Stimulated activated memory B cell treated with anti-CD40 and anti-IgM and Interleukin-4, amounts not matched to agents 10 μg/mL and 1 μg/mL and 100 μg/mL, for 72 hours (primary cell): ENCODE results near the gene NBDY.

ENCODE experiments used
- ATAC-seq: fragments of 150-1000 bp; cut with Tn5 transposase; 2 replicates; pipeline ENCODE4 v1.10.0; 2021
- H3K27ac Mint-ChIP-seq: one replicate; pipeline ENCODE4 v1.8.0; 2022; ENCODE audit warnings: mild to moderate bottlenecking, mixed read lengths
- H3K27me3 Mint-ChIP-seq: one replicate; pipeline ENCODE4 v1.8.0; 2022; ENCODE audit warnings: mixed read lengths
- H3K36me3 Mint-ChIP-seq: one replicate; pipeline ENCODE4 v1.8.0; 2022; ENCODE audit warnings: mixed read lengths
- H3K4me1 Mint-ChIP-seq: one replicate; pipeline ENCODE4 v1.8.0; 2022; ENCODE audit warnings: mixed read lengths
- H3K4me3 Mint-ChIP-seq: one replicate; pipeline ENCODE4 v1.8.0; 2022; ENCODE audit warnings: mild to moderate bottlenecking, moderate library complexity, mixed read lengths
- H3K9me3 Mint-ChIP-seq: one replicate; pipeline ENCODE4 v1.8.0; 2022; ENCODE audit warnings: mixed read lengths

The NBDY gene

GRCh38 chrX:56788717-56789122 is 59.7 kb downstream of the NBDY start:
- H3K27me3 Mint-ChIP-seq: no peaks in the 10 kb centered on the region
- no peaks in the 10 kb centered on the region for H3K9me3 Mint-ChIP-seq
- peaks cover 40% of the 10 kb centered on the region for H3K4me1 Mint-ChIP-seq
- H3K4me3 Mint-ChIP-seq: no peak overlapping the region
- no peak for ATAC-seq
- H3K36me3 Mint-ChIP-seq: peaks cover 29% of the 10 kb centered on the region
- H3K27ac Mint-ChIP-seq: no peak overlapping the region

DNA sequence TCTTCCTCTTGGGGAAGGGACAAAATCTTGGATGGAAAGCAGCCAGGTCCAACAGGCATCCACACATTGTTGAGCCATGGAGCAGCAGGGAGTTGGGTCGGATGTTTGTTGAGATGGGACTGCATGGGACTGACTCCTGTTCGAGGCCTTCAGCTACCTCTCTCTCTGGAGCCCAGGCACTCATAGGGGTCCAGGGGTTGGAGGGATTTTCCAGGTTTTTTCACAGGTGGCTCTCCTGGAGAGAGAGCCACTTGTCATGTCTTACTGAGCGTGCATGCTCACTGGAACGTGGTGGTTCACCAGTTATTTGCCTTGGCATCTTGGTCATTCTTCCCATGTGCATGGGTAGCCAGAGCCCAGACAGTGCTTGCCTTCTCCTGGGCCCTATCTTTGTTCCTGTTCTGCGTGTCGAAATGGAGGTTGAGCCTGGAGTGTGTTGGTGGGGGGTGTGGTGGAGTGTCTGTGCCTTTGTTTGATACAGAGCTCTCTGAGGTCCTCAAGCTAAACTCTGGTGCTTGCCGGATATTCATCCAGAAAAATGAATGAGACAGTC is 60.6 kb downstream of the NBDY start:
- H3K4me3 Mint-ChIP-seq: no peak overlapping the region
- H3K27me3 Mint-ChIP-seq: no peaks in the 10 kb centered on the region
- H3K9me3 Mint-ChIP-seq: no peaks in the 10 kb centered on the region
- no peak overlapping the region for H3K27ac Mint-ChIP-seq
- peaks cover 40% of the 10 kb centered on the region for H3K4me1 Mint-ChIP-seq
- ATAC-seq: no peak
- peaks cover 29% of the 10 kb centered on the region for H3K36me3 Mint-ChIP-seq

DNA sequence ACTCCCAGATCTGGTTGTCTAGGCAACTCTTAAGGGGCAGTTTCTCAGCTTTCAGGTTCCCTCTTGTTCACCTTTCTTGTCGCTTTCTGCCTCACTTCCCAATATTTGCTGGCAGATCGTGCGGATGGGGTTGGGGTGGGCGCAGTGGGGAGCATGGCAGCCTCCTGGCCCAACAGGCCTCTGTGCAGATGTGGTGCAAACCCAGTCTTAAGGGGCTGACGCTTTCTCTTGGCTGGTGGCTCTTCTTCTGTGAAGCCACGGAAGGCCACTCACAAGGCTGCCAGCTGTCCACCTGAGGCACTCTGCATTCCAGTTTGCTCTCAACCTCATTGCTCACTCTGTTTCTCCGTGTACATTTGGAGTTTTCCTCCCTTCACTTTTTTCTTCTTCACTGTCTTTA is 61.7 kb downstream of the NBDY start:
- Mint-ChIP-seq H3K36me3 (peaks cover 25% of the 10 kb centered on the region), H3K9me3 (no peaks in the 10 kb centered on the region), H3K4me3 (no peak overlapping the region), H3K27ac (peak overlapping the region; percentile 79), H3K4me1 (peaks cover 37% of the 10 kb centered on the region), H3K27me3 (no peaks in the 10 kb centered on the region)
- ATAC-seq: no peak

- H3K4me1 Mint-ChIP-seq: peaks cover 35% of the 10 kb centered on the region
- no peak for ATAC-seq
- peak overlapping the region; percentile 79 for H3K27ac Mint-ChIP-seq
- H3K9me3 Mint-ChIP-seq: no peaks in the 10 kb centered on the region
- H3K27me3 Mint-ChIP-seq: no peaks in the 10 kb centered on the region
- H3K36me3 Mint-ChIP-seq: peaks cover 23% of the 10 kb centered on the region
- H3K4me3 Mint-ChIP-seq: no peak overlapping the region
Observed at GRCh38 chrX:56791456-56791855, 62.4 kb downstream of the NBDY start.

DNA sequence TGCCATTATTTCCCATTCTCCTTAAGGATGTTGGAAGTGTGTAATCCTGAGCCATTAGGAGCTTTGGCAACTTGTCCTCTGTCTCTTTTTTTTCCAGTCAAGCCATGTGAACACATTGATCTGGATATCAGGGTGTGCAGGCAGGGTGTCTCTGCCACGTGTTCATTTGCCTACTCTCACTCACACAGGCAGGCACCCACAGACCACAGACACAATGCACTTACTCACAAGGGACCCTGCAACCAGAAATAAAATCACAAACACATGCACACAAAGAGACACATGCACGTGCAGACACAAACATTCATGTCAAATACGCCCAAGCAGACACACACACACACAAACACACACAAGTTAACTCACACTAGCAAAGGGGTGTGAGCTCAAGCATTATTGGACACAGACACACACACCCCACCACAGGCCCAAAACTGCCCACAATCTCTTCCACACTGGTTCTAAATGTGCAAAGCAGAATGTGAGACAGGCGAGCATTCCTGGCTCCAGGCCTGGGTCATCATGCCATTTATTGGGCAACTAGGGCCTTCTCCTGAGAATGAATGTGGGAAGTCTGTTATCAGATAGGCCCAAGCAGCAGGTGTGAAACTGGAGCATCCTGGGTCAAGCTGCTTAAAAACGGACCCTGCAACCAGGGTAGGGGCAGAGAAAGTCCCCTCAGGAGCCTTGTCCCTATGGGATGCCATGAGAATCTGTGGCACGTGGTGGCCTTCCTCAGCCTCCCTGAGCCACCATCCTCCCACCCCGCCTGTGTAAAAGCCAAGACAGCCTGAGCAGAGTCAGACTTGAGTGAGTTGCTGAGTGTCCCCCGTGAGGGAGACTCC is 63.4 kb downstream of the NBDY start:
- no peak for ATAC-seq
- H3K27ac Mint-ChIP-seq: peak overlapping the region; percentile 79
- H3K4me1 Mint-ChIP-seq: peaks cover 42% of the 10 kb centered on the region
- no peaks in the 10 kb centered on the region for H3K9me3 Mint-ChIP-seq
- peaks cover 25% of the 10 kb centered on the region for H3K36me3 Mint-ChIP-seq
- no peaks in the 10 kb centered on the region for H3K27me3 Mint-ChIP-seq
- H3K4me3 Mint-ChIP-seq: no peak overlapping the region

- Mint-ChIP-seq H3K27ac (no peak overlapping the region), H3K4me3 (no peak overlapping the region), H3K9me3 (no peaks in the 10 kb centered on the region), H3K27me3 (no peaks in the 10 kb centered on the region), H3K4me1 (peaks cover 47% of the 10 kb centered on the region), H3K36me3 (peaks cover 28% of the 10 kb centered on the region)
- no peak for ATAC-seq
Observed at GRCh38 chrX:56793112-56793430, 64.0 kb downstream of the NBDY start.

DNA sequence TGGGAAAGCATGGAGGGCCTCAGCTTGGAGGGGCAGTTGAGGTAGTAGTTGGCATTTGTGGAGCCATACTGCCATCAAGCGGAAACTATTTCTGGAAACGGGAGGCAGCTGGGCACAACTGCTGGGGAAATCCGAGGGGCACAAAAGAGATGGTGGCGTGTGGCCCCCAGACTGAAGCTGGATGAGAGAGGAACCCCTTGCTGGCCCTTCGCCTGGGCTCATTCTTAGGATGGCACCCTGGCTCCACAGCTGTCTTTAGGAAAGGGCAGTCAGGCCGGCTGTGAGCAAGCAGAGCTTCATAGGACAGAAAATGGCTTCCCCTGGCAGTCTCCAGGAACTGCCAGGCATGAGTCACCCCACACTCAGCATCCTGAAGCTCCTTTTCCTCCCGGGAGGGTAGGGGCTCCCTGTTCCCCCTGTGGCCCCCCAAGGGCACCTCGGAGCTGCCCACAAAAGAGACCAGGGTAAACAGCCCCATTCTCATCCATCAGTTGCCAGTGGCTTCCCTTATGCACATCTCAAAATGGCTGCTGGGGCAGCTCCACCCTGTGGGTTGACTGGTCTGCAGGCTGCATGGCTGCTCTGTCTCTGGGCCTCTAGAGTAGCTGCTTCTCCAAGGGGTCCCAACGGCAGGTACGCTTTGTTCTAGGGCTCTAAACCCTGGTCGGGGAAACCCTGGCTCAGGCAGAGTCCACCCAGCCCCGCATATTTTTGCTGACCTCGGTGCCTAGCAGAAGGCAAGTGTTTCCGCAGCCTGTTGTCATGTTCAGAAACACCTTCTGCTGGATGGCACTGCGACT is 64.7 kb downstream of the NBDY start:
- no peaks in the 10 kb centered on the region for H3K9me3 Mint-ChIP-seq
- H3K27ac Mint-ChIP-seq: no peak overlapping the region
- H3K27me3 Mint-ChIP-seq: no peaks in the 10 kb centered on the region
- no peak overlapping the region for H3K4me3 Mint-ChIP-seq
- H3K36me3 Mint-ChIP-seq: peaks cover 28% of the 10 kb centered on the region
- ATAC-seq: no peak
- peaks cover 47% of the 10 kb centered on the region for H3K4me1 Mint-ChIP-seq

DNA sequence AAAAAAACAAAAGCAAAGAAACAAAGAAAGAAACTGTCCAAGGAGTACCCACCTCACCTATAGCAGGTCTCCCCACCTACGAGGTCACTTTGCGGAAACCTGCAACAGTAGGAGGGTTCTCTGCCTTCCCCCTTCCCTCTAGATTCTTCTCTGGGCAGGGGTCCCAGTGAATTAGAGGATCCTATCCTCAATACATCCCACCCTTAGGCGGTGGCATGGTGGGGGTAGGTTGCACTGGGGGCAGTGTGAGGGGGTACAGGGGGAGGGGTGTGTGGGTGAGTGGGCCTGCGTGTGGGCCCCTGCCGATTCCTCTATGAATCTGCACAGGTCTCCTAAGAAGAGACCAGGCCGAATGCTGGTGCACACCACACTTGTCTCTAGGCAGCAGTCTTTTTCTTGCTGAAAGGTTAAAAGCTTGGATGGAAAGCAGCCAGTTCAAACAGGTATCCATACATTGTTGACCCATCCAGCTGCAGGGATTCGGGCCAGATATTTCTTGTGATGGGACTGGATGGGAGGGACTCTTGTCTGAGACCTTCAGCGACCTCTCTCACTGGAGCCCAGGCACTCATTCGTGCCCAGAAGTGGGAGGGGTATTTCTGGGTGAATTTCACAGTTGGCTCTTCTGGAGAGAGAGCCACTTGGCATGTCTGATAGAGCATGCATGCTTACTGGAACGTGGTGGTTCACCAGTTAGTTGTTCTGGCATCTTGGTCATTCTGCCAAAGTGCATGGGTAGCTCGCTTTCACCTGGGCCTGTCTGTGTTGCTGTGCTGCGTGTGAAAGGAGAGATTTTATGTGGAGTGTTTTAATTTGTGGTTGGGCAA is 65.6 kb downstream of the NBDY start:
- H3K4me3 Mint-ChIP-seq: no peak overlapping the region
- H3K9me3 Mint-ChIP-seq: no peaks in the 10 kb centered on the region
- H3K36me3 Mint-ChIP-seq: peaks cover 28% of the 10 kb centered on the region
- H3K27me3 Mint-ChIP-seq: no peaks in the 10 kb centered on the region
- no peak for ATAC-seq
- H3K27ac Mint-ChIP-seq: no peak overlapping the region
- peaks cover 50% of the 10 kb centered on the region for H3K4me1 Mint-ChIP-seq

DNA sequence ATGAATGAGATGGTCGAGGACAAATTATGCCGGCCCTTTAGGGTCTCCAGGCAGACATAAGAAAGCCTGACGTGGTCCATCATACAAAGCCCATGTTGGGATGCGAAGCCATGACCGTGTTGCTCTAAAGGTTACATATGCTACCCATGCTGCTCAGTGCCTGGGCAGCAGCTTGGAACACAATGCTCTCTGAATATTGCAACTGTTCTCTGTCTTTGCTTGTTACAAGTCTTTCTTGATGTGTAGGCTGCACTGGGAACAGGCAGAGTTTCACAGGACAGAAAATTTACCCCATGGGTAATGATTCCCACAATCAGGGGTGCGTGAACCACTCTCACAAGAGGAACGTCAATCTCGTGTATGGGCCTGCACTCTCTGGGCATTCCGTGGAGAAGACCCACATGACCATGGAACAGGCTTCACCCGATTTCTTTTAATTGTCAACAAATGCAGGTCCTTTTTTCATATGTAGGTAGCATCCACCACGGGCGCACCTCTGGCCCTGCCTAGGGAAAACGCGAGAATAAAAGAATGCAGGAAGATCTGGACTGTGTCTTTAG is 66.3 kb downstream of the NBDY start:
- Mint-ChIP-seq H3K36me3 (peaks cover 32% of the 10 kb centered on the region), H3K27me3 (no peaks in the 10 kb centered on the region), H3K4me1 (peaks cover 55% of the 10 kb centered on the region), H3K4me3 (no peak overlapping the region), H3K9me3 (no peaks in the 10 kb centered on the region), H3K27ac (no peak overlapping the region)
- no peak for ATAC-seq

- Mint-ChIP-seq H3K9me3 (no peaks in the 10 kb centered on the region), H3K36me3 (peaks cover 32% of the 10 kb centered on the region), H3K27ac (peak overlapping the region; percentile 53), H3K27me3 (no peaks in the 10 kb centered on the region), H3K4me1 (peaks cover 55% of the 10 kb centered on the region), H3K4me3 (no peak overlapping the region)
- ATAC-seq: no peak
Observed at GRCh38 chrX:56796641-56797395, 67.8 kb downstream of the NBDY start.

DNA sequence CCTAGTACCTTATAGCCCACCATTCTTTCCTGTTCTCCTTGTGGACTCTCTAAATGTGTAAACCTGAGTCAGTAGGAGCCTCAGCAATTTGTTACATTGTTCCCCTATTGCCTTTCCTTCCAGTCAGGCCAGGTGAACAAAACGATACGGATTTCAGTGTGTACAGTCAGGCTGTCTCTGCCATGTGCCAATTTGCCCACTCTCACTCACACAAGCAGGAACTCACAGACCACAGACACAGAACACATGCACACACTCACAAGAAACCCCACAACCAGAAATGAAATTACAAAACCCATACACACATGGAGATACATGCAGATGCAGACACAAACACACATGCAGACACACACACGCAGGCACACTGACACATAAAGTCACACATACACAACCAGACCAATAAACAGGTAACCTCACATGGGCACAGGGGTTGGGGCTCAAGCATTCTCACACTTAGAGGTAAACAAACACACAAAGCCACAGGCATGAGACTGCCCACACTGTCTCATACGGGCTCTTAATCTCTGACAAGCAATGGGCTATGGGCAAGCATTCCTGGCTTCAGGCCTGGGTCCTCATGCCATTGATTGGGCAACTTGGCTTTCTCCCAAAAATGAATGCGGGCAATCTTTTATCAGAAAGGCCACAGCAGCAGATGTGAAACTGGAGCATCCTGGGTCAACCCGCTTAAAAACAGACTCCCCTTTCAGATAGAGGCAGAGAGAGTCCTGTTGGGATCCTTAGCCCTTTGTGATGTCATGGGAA is 68.7 kb downstream of the NBDY start:
- H3K9me3 Mint-ChIP-seq: no peaks in the 10 kb centered on the region
- peak overlapping the region; percentile 53 for H3K27ac Mint-ChIP-seq
- peaks cover 34% of the 10 kb centered on the region for H3K36me3 Mint-ChIP-seq
- H3K4me3 Mint-ChIP-seq: no peak overlapping the region
- H3K27me3 Mint-ChIP-seq: no peaks in the 10 kb centered on the region
- H3K4me1 Mint-ChIP-seq: peaks cover 49% of the 10 kb centered on the region
- no peak for ATAC-seq

DNA sequence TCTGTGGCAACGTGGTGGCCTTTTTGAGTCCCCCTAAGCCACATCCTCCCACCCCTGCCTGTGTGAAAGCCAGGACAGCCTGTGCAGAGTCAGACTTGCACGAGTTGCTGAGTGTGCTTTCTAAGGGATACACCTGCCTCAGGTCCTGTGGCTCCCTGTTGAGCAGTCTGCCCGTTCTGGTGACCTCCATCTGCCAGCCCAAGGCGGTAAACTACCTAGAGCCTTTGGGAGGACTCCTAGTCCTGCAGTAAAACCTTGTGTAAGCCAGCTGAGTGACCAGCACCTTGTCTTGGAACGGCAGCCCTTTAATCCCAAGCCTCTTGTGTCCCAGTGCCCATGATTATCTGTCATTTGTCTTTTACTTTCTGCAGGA is 69.3 kb downstream of the NBDY start:
- peaks cover 49% of the 10 kb centered on the region for H3K4me1 Mint-ChIP-seq
- H3K27ac Mint-ChIP-seq: no peak overlapping the region
- no peak for ATAC-seq
- H3K4me3 Mint-ChIP-seq: no peak overlapping the region
- peaks cover 34% of the 10 kb centered on the region for H3K36me3 Mint-ChIP-seq
- no peaks in the 10 kb centered on the region for H3K27me3 Mint-ChIP-seq
- no peaks in the 10 kb centered on the region for H3K9me3 Mint-ChIP-seq

- Mint-ChIP-seq H3K9me3 (no peaks in the 10 kb centered on the region), H3K4me1 (peaks cover 49% of the 10 kb centered on the region), H3K4me3 (no peak overlapping the region), H3K27ac (peak overlapping the region; percentile 92), H3K36me3 (peaks cover 34% of the 10 kb centered on the region), H3K27me3 (no peaks in the 10 kb centered on the region)
- ATAC-seq: no peak
Observed at GRCh38 chrX:56798866-56799758, 70.1 kb downstream of the NBDY start.
